Smooth muscle cell of bladder (primary cell): Measurements from ENCODE around the gene TEX261. TPM values are rescaled to one million over a fixed set of nuclear protein-coding genes. Genes with fewer than 3 reads are reported as not detected.

ENCODE experiments used
- total RNA-seq: library from RNA; depleted of rRNA; stranded (reverse); fragments of >200 nt; gene quantifications from 2 replicates; pipeline ENCODE4 v1.2.3, GENCODE V29; 2014

The TEX261 gene
- total RNA-seq = 20.2 and 24.3 TPM in 2 replicates

GRCh38 chr2:70994699-70995425, at the start of gene TEX261:
TEX261 (minus strand) TSS chr2:70994873; CDS start chr2:70994757, 116 bp downstream.

GRCh38 chr2:70978341-70979179, 16.1 kb downstream of the TEX261 start, which contains the start of gene ANKRD53:
ANKRD53 (plus strand) TSS chr2:70978630; CDS start chr2:70978646, 16 bp downstream.

Other genes with a start within 250 kb of the TEX261 start
- 0.37 TPM in 1 of 2 replicates, not detected in the other for gene ADD2, start 226.7 kb downstream of the TEX261 start, total RNA-seq
- not detected in 2 replicates for gene FIGLA, start 204.2 kb downstream of the TEX261 start, total RNA-seq
- gene CLEC4F, start 174.3 kb downstream of the TEX261 start, total RNA-seq = not detected in 2 replicates
- not detected in 2 replicates for gene CD207, start 159.1 kb downstream of the TEX261 start, total RNA-seq
- gene VAX2, start 94.3 kb downstream of the TEX261 start, total RNA-seq = 0.55 and 0.85 TPM in 2 replicates
- gene ATP6V1B1, start 59.0 kb downstream of the TEX261 start, total RNA-seq = 0.18 and 0.71 TPM in 2 replicates
- gene ANKRD53, start 16.2 kb downstream of the TEX261 start, total RNA-seq = 0.14 and 0.37 TPM in 2 replicates
- 45.4 and 60.7 TPM in 2 replicates for gene NAGK, start 73.8 kb upstream of the TEX261 start, total RNA-seq
- gene MCEE, start 135.4 kb upstream of the TEX261 start, total RNA-seq = 23.0 and 24.7 TPM in 2 replicates
- gene MPHOSPH10, start 135.8 kb upstream of the TEX261 start, total RNA-seq = 18.1 and 19.5 TPM in 2 replicates
- 0.85 and 0.92 TPM in 2 replicates for gene PAIP2B, start 232.2 kb upstream of the TEX261 start, total RNA-seq